Tongue (tissue), 2 donors: ENCODE results near the gene PIAS1. TPM values are rescaled to one million over a fixed set of nuclear protein-coding genes. Genes with fewer than 3 reads are reported as not detected.
"Not testable (repeated sequence)": the region's sequence is repeated elsewhere in the genome, so short reads cannot be mapped to it uniquely, and the experiment has no call there.

Source experiments
- DNase-seq: peaks from one replicate; pipeline ENCODE4 v3.0.0-alpha.2; 2015
- total RNA-seq: library from RNA; depleted of rRNA; stranded (reverse); fragments of >200 nt; gene quantifications from one replicate; pipeline ENCODE4 v1.2.3, GENCODE V29; 2014

PIAS1 gene
- total RNA-seq, 1 donor from 2014 or later = 45.0 TPM

- DNase-seq = not testable (repeated sequence)
These were observed 180.4 kb downstream of the PIAS1 start for GRCh38 chr15:68234520-68234919.

DNA sequence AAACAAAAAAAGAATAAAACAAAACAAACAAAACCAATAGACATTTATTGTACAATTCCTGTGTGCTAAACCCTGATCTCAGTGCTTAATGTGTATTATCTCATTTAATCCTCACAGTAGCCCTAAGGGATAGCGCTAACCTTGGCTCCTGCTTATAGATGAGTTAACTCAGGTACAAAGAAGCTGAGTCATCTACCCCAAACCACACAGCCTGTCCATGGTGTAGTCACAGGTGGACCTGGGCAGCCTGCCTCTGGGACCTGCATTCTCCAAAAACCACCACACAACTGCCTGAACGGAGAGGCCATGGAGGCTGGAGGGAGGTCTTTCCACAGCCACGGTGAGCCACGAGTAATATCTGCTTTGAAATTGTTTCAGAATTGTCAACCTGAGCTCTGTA, 180.9 kb downstream of the PIAS1 start:
- no peak for DNase-seq

DNA sequence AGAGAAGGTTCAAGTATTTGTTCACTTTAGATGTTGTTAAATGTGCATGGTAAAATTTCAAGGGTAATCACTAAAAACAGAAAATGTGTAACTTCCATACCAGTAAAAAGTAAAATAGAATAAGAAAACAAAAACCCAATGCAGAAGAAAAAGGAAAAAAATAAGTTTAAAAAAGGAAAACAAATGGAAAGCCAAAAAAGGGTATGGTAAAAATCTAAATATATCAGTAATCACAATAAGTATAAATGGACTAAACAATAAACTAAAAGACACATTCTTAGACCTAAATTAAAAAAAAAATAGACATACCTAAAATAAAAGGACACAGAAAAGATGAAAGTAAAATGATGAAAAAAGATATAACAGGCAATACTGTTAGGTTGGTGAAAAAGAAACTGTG, 184.9 kb downstream of the PIAS1 start:
- DNase-seq = no peak

DNA sequence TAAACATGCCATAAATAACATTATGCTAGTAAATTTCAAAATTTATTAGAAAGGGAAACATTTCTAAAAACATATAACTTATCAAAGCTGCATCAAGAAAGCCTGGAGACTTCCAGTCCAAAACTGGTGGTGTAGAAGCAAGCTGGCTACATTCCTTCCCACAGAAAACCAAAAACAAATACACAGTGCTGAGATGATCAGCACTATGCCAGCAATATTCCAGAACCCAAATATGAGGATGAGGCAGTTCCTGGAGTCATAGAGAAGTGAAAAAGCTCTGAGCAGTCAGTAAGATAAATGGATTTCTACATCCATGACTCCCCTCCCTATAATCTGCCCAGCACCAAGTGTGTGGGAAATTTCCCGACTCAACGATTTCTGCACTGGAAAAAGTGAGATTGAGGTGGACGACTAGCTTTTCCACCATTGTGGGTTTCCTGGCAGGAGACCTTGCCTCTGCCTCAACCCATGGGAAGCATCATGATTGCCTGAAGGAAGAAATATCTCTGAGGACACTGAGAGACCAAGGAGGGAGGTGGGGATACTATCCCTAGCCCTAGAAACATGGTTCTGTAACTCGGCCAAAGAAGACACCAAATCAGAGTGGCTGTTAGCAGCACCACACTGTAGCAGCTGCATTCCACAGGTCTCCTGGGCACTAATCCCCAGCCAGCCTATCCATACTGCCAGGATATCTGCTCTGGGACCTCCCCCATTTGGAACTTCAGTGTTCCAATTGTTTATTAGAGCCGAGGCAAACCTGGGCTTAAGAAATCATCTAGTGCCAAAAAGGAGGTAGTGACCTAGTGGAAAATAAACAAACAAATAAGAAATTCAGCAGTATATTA, 187.2 kb downstream of the PIAS1 start:
- DNase-seq = no peak

Other genes with a start within 250 kb of the PIAS1 start
- 0.31 TPM for gene SKOR1, start 228.8 kb upstream of the PIAS1 start, total RNA-seq
- gene RNU6-1, start 214.3 kb upstream of the PIAS1 start, total RNA-seq = not detected
- gene CALML4, start 151.0 kb downstream of the PIAS1 start, total RNA-seq = 4.3 TPM
- gene CLN6, start 175.4 kb downstream of the PIAS1 start, total RNA-seq = 10.9 TPM
- 73.8 TPM for gene FEM1B, start 223.4 kb downstream of the PIAS1 start, total RNA-seq